Measurements from ENCODE around the gene PDXK. TPM values are rescaled to one million over a fixed set of nuclear protein-coding genes. Genes with fewer than 3 reads are reported as not detected.

Gene PDXK
- total and polyA plus RNA-seq, 2 of the 13 experiments (the other 11 are each of a cell fraction or from before 2014, with no cell fraction given): 114 to 184 TPM

DNA sequence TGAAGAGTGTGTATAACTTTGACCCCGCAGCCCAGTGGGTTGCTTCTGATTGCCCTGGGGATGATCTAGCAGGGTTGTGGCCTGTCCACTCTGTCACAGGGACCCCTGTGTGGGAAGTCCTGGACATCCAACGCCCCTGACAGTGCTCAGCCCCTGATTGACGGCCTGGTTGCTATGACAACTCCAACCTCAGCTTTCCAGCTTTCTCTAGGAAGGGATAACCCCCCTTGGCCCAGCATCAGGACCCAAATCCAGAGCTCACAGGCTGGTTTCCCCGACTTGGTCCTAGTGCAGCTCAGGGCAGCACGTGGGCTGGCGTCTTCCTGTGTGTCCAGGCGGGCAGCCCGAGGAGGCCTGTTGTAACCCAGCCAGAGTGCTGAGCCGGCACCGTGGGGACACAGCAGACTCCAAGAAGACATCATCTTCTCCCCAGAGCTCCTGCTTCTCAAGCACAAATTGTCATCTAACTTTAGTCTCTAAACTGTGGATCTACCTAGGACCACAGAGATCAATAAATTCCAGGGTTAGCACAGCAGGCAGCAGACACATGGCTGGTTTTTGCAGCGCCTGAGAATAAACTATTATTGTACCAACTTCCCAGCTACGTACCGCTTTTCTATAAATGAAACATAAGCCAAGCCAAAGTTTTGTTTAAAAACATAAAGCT is 18.9 kb upstream of the PDXK start (continued):
- no peak for TF ChIP-seq NFIB (CRISPR knock-in tag; IDR thresholded peaks at IDR 0.05; ENCODE audit: borderline replicate concordance)
- TF ChIP-seq, protein P1, sequence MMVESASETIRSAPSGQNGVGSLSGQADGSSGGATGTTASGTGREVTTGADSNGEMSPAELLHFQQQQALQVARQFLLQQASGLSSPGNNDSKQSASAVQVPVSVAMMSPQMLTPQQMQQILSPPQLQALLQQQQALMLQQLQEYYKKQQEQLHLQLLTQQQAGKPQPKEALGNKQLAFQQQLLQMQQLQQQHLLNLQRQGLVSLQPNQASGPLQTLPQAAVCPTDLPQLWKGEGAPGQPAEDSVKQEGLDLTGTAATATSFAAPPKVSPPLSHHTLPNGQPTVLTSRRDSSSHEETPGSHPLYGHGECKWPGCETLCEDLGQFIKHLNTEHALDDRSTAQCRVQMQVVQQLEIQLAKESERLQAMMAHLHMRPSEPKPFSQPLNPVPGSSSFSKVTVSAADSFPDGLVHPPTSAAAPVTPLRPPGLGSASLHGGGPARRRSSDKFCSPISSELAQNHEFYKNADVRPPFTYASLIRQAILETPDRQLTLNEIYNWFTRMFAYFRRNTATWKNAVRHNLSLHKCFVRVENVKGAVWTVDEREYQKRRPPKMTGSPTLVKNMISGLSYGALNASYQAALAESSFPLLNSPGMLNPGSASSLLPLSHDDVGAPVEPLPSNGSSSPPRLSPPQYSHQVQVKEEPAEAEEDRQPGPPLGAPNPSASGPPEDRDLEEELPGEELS (CRISPR knock-in tag; IDR thresholded peaks at IDR 0.05): no peak; the same call in 1 of the 2 replicates
- TF ChIP-seq NR3C1 (CRISPR knock-in tag; IDR thresholded peaks at IDR 0.05): no peak
- TF ChIP-seq, protein P2, sequence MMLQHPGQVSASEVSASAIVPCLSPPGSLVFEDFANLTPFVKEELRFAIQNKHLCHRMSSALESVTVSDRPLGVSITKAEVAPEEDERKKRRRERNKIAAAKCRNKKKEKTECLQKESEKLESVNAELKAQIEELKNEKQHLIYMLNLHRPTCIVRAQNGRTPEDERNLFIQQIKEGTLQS (CRISPR knock-in tag; IDR thresholded peaks at IDR 0.05): no peak
- TF ChIP-seq ZNF607 (CRISPR knock-in tag; IDR thresholded peaks at IDR 0.05; ENCODE audit: borderline replicate concordance): no peak
- TF ChIP-seq CCAR2 (optimal IDR thresholded peaks at IDR 0.05; ENCODE audit: low read depth, low read length): no peak
- TF ChIP-seq ZNF264 (CRISPR knock-in tag; IDR thresholded peaks at IDR 0.05): no peak
- no peak for TF ChIP-seq ZIK1 (CRISPR knock-in tag; IDR thresholded peaks at IDR 0.05; ENCODE audit: borderline replicate concordance, low read depth)
- TF ChIP-seq ZNF10 (CRISPR knock-in tag; IDR thresholded peaks at IDR 0.05; ENCODE audit: borderline replicate concordance, low read depth): no peak
- TF ChIP-seq, protein P3, sequence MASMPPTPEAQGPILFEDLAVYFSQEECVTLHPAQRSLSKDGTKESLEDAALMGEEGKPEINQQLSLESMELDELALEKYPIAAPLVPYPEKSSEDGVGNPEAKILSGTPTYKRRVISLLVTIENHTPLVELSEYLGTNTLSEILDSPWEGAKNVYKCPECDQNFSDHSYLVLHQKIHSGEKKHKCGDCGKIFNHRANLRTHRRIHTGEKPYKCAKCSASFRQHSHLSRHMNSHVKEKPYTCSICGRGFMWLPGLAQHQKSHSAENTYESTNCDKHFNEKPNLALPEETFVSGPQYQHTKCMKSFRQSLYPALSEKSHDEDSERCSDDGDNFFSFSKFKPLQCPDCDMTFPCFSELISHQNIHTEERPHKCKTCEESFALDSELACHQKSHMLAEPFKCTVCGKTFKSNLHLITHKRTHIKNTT (CRISPR knock-in tag; IDR thresholded peaks at IDR 0.05): no peak
- no peak for TF ChIP-seq NFIC (IDR thresholded peaks at IDR 0.05; ENCODE audit: low read length)
- 0 out of 2 replicates have a peak, but pooled peaks have one; percentile 51 for TF ChIP-seq ZNF605 (CRISPR knock-in tag; IDR thresholded peaks at IDR 0.05)
- TF ChIP-seq ZNF619 (CRISPR knock-in tag; IDR thresholded peaks at IDR 0.05): no peak
- TF ChIP-seq PHF21A (CRISPR knock-in tag; IDR thresholded peaks at IDR 0.05): no peak; the same call in 1 of the 2 replicates
- TF ChIP-seq HOXA7 (CRISPR knock-in tag; IDR thresholded peaks at IDR 0.05): no peak
- TF ChIP-seq ZNF468 (CRISPR knock-in tag; IDR thresholded peaks at IDR 0.05): 0 out of 2 replicates have a peak, but pooled peaks have one; percentile 62
- TF ChIP-seq ZSCAN21 (CRISPR knock-in tag; IDR thresholded peaks at IDR 0.05; ENCODE audit: borderline replicate concordance): 0 out of 2 replicates have a peak, but pooled peaks have one; percentile 45
- TF ChIP-seq ZNF589 (CRISPR knock-in tag; conservative IDR thresholded peaks at IDR 0.05): no peak; the same call in 1 of the 2 replicates
- TF ChIP-seq NFYB (CRISPR knock-in tag; IDR thresholded peaks at IDR 0.05): no peak
- no peak for TF ChIP-seq KLF12 (CRISPR knock-in tag; IDR thresholded peaks at IDR 0.05; ENCODE audit: borderline replicate concordance)
- TF ChIP-seq, protein P4, sequence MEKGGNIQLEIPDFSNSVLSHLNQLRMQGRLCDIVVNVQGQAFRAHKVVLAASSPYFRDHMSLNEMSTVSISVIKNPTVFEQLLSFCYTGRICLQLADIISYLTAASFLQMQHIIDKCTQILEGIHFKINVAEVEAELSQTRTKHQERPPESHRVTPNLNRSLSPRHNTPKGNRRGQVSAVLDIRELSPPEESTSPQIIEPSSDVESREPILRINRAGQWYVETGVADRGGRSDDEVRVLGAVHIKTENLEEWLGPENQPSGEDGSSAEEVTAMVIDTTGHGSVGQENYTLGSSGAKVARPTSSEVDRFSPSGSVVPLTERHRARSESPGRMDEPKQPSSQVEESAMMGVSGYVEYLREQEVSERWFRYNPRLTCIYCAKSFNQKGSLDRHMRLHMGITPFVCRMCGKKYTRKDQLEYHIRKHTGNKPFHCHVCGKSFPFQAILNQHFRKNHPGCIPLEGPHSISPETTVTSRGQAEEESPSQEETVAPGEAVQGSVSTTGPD (CRISPR knock-in tag; IDR thresholded peaks at IDR 0.05): no peak
- no peak for TF ChIP-seq HMGA1 (CRISPR knock-in tag; conservative IDR thresholded peaks at IDR 0.05)
- no peak for TF ChIP-seq ZBTB8A (CRISPR knock-in tag; IDR thresholded peaks at IDR 0.05; ENCODE audit: borderline replicate concordance, low read depth)
- TF ChIP-seq FOXA1 (IDR thresholded peaks at IDR 0.05): no peak
- no peak for TF ChIP-seq FOXA1 (CRISPR knock-in tag; IDR thresholded peaks at IDR 0.05)
- TF ChIP-seq, protein P5, sequence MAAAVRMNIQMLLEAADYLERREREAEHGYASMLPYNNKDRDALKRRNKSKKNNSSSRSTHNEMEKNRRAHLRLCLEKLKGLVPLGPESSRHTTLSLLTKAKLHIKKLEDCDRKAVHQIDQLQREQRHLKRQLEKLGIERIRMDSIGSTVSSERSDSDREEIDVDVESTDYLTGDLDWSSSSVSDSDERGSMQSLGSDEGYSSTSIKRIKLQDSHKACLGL (CRISPR knock-in tag; IDR thresholded peaks at IDR 0.05): no peak

All from HepG2 (cell line).